Measurements from ENCODE around the gene FZR1. TPM values are rescaled to one million over a fixed set of nuclear protein-coding genes. Genes with fewer than 3 reads are reported as not detected.

Gene FZR1
- total RNA-seq, 2 experiments from 2014 or later: 43.5 to 46.9 TPM

GRCh38 chr19:3513229-3514140, 7.4 kb downstream of the FZR1 start:
- Mint-ChIP-seq H3K4me3 (no peak overlapping the region), H3K27ac (no peak overlapping the region), H3K9me3 (no peaks in the 10 kb centered on the region), H3K4me1 (ENCODE audit: low read depth) (peaks cover 50% of the 10 kb centered on the region), H3K36me3 (peaks cover 9% of the 10 kb centered on the region), H3K27me3 (no peaks in the 10 kb centered on the region)
- ChIA-PET POLR2A (no interaction called here), CTCF (interaction anchor here (0.9 to 1.7 kb wide), 3 partner anchors 31 to 41 kb away, joined by 3 to 8 read pairs (median 4); no protein-coding TSS in a partner anchor)
- intact Hi-C loops (cut with micrococcal nuclease): no loop called here
- no peak for DNase-seq

GRCh38 chr19:3514930-3515329, 8.8 kb downstream of the FZR1 start:
- no peaks in the 10 kb centered on the region for H3K9me3 Mint-ChIP-seq
- no peak overlapping the region for H3K4me3 Mint-ChIP-seq
- ChIA-PET CTCF (no interaction called here), POLR2A (interaction anchor here (0.6 kb wide), 1 partner anchor 13 kb away, joined by 4 read pairs; no protein-coding TSS in a partner anchor)
- no peak overlapping the region for H3K27ac Mint-ChIP-seq
- DNase-seq: no peak
- H3K27me3 Mint-ChIP-seq: no peaks in the 10 kb centered on the region
- peaks cover 38% of the 10 kb centered on the region for H3K4me1 Mint-ChIP-seq (ENCODE audit: low read depth)
- intact Hi-C loops (cut with micrococcal nuclease): no loop called here
- peaks cover under 1% of the 10 kb centered on the region for H3K36me3 Mint-ChIP-seq

- Mint-ChIP-seq H3K27ac (no peak overlapping the region), H3K27me3 (no peaks in the 10 kb centered on the region), H3K36me3 (no peaks in the 10 kb centered on the region), H3K9me3 (no peaks in the 10 kb centered on the region), H3K4me1 (ENCODE audit: low read depth) (peaks cover 31% of the 10 kb centered on the region), H3K4me3 (no peak overlapping the region)
- intact Hi-C loops (cut with micrococcal nuclease): no loop called here
- POLR2A ChIA-PET: interaction anchor here (0.6 kb wide), 1 partner anchor 17 kb away, joined by 3 read pairs; no protein-coding TSS in a partner anchor
- CTCF ChIA-PET: no interaction called here
- no peak for DNase-seq
Measured at GRCh38 chr19:3515891-3516422, 9.8 kb downstream of the FZR1 start.

- no peak overlapping the region for H3K27ac Mint-ChIP-seq
- CTCF ChIA-PET: no interaction called here
- H3K27me3 Mint-ChIP-seq: no peaks in the 10 kb centered on the region
- no peaks in the 10 kb centered on the region for H3K9me3 Mint-ChIP-seq
- POLR2A ChIA-PET: no interaction called here
- intact Hi-C loops (cut with micrococcal nuclease): no loop called here
- DNase-seq: peak; percentile 52
- H3K36me3 Mint-ChIP-seq: no peaks in the 10 kb centered on the region
- H3K4me3 Mint-ChIP-seq: no peak overlapping the region
- H3K4me1 Mint-ChIP-seq (ENCODE audit: low read depth): peaks cover 29% of the 10 kb centered on the region
Measured at GRCh38 chr19:3516675-3517207, 10.6 kb downstream of the FZR1 start.

GRCh38 chr19:3517638-3518037, 11.5 kb downstream of the FZR1 start:
- H3K27me3 Mint-ChIP-seq: no peaks in the 10 kb centered on the region
- peaks cover 2% of the 10 kb centered on the region for H3K36me3 Mint-ChIP-seq
- CTCF ChIA-PET: no interaction called here
- POLR2A ChIA-PET: no interaction called here
- peaks cover 27% of the 10 kb centered on the region for H3K4me1 Mint-ChIP-seq (ENCODE audit: low read depth)
- intact Hi-C loops (cut with micrococcal nuclease): no loop called here
- no peaks in the 10 kb centered on the region for H3K9me3 Mint-ChIP-seq
- DNase-seq: no peak
- H3K4me3 Mint-ChIP-seq: no peak overlapping the region
- H3K27ac Mint-ChIP-seq: no peak overlapping the region

- Mint-ChIP-seq H3K27me3 (no peaks in the 10 kb centered on the region), H3K4me1 (ENCODE audit: low read depth) (peaks cover 27% of the 10 kb centered on the region), H3K9me3 (no peaks in the 10 kb centered on the region), H3K4me3 (no peak overlapping the region), H3K27ac (no peak overlapping the region), H3K36me3 (peaks cover 2% of the 10 kb centered on the region)
- ChIA-PET POLR2A (interaction anchor here (1.2 kb wide), 1 partner anchor 18 kb away, joined by 3 read pairs; the partner anchor contains the start of gene DOHH), CTCF (interaction anchor here (1.3 kb wide), 1 partner anchor 26 kb away, joined by 3 read pairs; no protein-coding TSS in a partner anchor)
- intact Hi-C loops (cut with micrococcal nuclease): no loop called here
- DNase-seq: no peak
Measured at GRCh38 chr19:3518255-3518654, 12.1 kb downstream of the FZR1 start.

GRCh38 chr19:3518659-3519058, 12.5 kb downstream of the FZR1 start:
- peaks cover 2% of the 10 kb centered on the region for H3K36me3 Mint-ChIP-seq

GRCh38 chr19:3519126-3519525, 13.0 kb downstream of the FZR1 start:
- H3K9me3 Mint-ChIP-seq: no peaks in the 10 kb centered on the region
- H3K4me3 Mint-ChIP-seq: no peak overlapping the region
- peaks cover 23% of the 10 kb centered on the region for H3K4me1 Mint-ChIP-seq (ENCODE audit: low read depth)
- no peak for DNase-seq
- CTCF ChIA-PET: interaction anchor here (1.3 kb wide), 1 partner anchor 25 kb away, joined by 3 read pairs; no protein-coding TSS in a partner anchor
- H3K27ac Mint-ChIP-seq: no peak overlapping the region
- peaks cover 2% of the 10 kb centered on the region for H3K36me3 Mint-ChIP-seq
- POLR2A ChIA-PET: interaction anchor here (1.2 kb wide), 1 partner anchor 19 kb away, joined by 3 read pairs; the partner anchor contains the start of gene DOHH
- H3K27me3 Mint-ChIP-seq: no peaks in the 10 kb centered on the region
- intact Hi-C loops (cut with micrococcal nuclease): no loop called here

More at GRCh38 chr19:3518659-3519058, 12.5 kb downstream of the FZR1 start:
- no peak overlapping the region for H3K4me3 Mint-ChIP-seq
- no peaks in the 10 kb centered on the region for H3K9me3 Mint-ChIP-seq
- DNase-seq: no peak
- ChIA-PET CTCF (interaction anchor here (1.3 kb wide), 1 partner anchor 26 kb away, joined by 3 read pairs; no protein-coding TSS in a partner anchor), POLR2A (interaction anchor here (1.2 kb wide), 1 partner anchor 18 kb away, joined by 3 read pairs; the partner anchor contains the start of gene DOHH)
- no peaks in the 10 kb centered on the region for H3K27me3 Mint-ChIP-seq
- H3K4me1 Mint-ChIP-seq (ENCODE audit: low read depth): peaks cover 25% of the 10 kb centered on the region
- intact Hi-C loops (cut with micrococcal nuclease): no loop called here
- H3K27ac Mint-ChIP-seq: no peak overlapping the region

GRCh38 chr19:3520166-3521103, 14.3 kb downstream of the FZR1 start:
- intact Hi-C loops (cut with micrococcal nuclease): no loop called here
- Mint-ChIP-seq H3K27me3 (no peaks in the 10 kb centered on the region), H3K4me1 (ENCODE audit: low read depth) (peaks cover 18% of the 10 kb centered on the region), H3K27ac (no peak overlapping the region), H3K36me3 (peaks cover 2% of the 10 kb centered on the region), H3K9me3 (no peaks in the 10 kb centered on the region), H3K4me3 (no peak overlapping the region)
- ChIA-PET POLR2A (no interaction called here), CTCF (no interaction called here)
- no peak for DNase-seq

GRCh38 chr19:3521104-3521445, 15.0 kb downstream of the FZR1 start:
- Mint-ChIP-seq H3K4me3 (no peak overlapping the region), H3K36me3 (peaks cover 2% of the 10 kb centered on the region), H3K9me3 (no peaks in the 10 kb centered on the region), H3K27me3 (no peaks in the 10 kb centered on the region), H3K4me1 (ENCODE audit: low read depth) (peaks cover 13% of the 10 kb centered on the region), H3K27ac (no peak overlapping the region)
- POLR2A ChIA-PET: no interaction called here
- intact Hi-C loops (cut with micrococcal nuclease): no loop called here
- CTCF ChIA-PET: interaction anchor here (0.6 to 0.7 kb wide), 2 partner anchors 70 to 1615 kb away, joined by 3 to 4 read pairs; no protein-coding TSS in a partner anchor
- no peak for DNase-seq

GRCh38 chr19:3522421-3523360, 16.6 kb downstream of the FZR1 start:
- POLR2A ChIA-PET: no interaction called here
- intact Hi-C loops (cut with micrococcal nuclease): no loop called here

More at GRCh38 chr19:3522421-3523360, 16.6 kb downstream of the FZR1 start:
- Mint-ChIP-seq H3K27me3 (no peaks in the 10 kb centered on the region), H3K4me3 (no peak overlapping the region), H3K4me1 (ENCODE audit: low read depth) (peaks cover 3% of the 10 kb centered on the region), H3K36me3 (peaks cover 2% of the 10 kb centered on the region), H3K27ac (no peak overlapping the region), H3K9me3 (no peaks in the 10 kb centered on the region)
- CTCF ChIA-PET: interaction anchor here (2.3 kb wide), 1 partner anchor 22 kb away, joined by 6 read pairs; no protein-coding TSS in a partner anchor
- DNase-seq: no peak
